HCT116 (cell line): ENCODE data around the gene SH2D7. TPM values are rescaled to one million over a fixed set of nuclear protein-coding genes. Genes with fewer than 3 reads are reported as not detected.
"Not testable (repeated sequence)": the region's sequence is repeated elsewhere in the genome, so short reads cannot be mapped to it uniquely, and the experiment has no call there.

Experiments
- ATAC-seq: fragments of 200-7000 bp; cut with Tn5 transposase; 2 replicates; pipeline ENCODE4 v1.9.1; 2020; ENCODE audit warnings: mild to moderate bottlenecking, moderate library complexity
- BruUV-seq: library from RNA; stranded (reverse); fragments of 400-500 nt; replicated peaks from 2 replicates; lab custom pipeline; 2021; lab: Mats Ljungman, UMichigan
- CTCF ChIA-PET: fragments of 300-600 bp; sonication (Branson Sonifier 250); formaldehyde crosslinking; loops from one replicate; lab custom pipeline; 2021; ENCODE audit warnings: antibody characterized with exemption; lab: Charles Lee
- POLR2A ChIA-PET: fragments of 300-600, 350-600 bp; sonication (Branson Sonifier 250); formaldehyde crosslinking; loops from one replicate; lab custom pipeline; 2021; ENCODE audit warnings: antibody characterized with exemption; lab: Charles Lee
- RAD21 ChIA-PET, 2 experiments: fragments of 300-600 bp; sonication (Branson Sonifier 250); formaldehyde crosslinking; loops; one replicate each; lab custom pipeline; 2023; ENCODE audit warnings: low total read pairs in 2 of 2; ENCODE audit not compliant: uncharacterized antibody in 2 of 2, unreplicated experiment in 2 of 2, low non-redundant PET in 1 of 2; lab: Charles Lee
- DNase-seq: peaks from one replicate; pipeline ENCODE4 v3.0.0-alpha.2; 2010; ENCODE audit warnings: low read depth, low spot score
- H2AFZ ChIP-seq: fragments of 200-600 bp; shearing (Covaris generic), sonication (generic); 2 replicates; pipeline ENCODE4 v1.6.1; 2017; ENCODE audit warnings: low read depth, mixed run types, mixed read lengths, antibody characterized with exemption, low read length; ENCODE audit not compliant: poor library complexity, severe bottlenecking
- H3K27ac ChIP-seq: 2 replicates; pipeline ENCODE4 v1.5.1; 2012; ENCODE audit warnings: low read depth, low read length
- H3K27me3 ChIP-seq: fragments of 200-600 bp; sonication (generic); 2 replicates; pipeline ENCODE4 v1.6.1; 2016; ENCODE audit warnings: mixed run types, low read length, mixed read lengths; ENCODE audit not compliant: insufficient read depth
- H3K36me3 ChIP-seq, 2 experiments: fragments of 200-500 bp in 1 of 2; fragments of 200-600 bp in 1 of 2; sonication (Bioruptor generic) in 1 of 2; sonication (generic) in 1 of 2; 2 replicates each; pipeline versions ENCODE4 v1.5.1 to v1.6.1; 2014 to 2016; ENCODE audit warnings: low read length in 2 of 2, inconsistent platforms in 1 of 2, mixed read lengths in 1 of 2, mixed run types in 1 of 2; ENCODE audit not compliant: insufficient read depth in 2 of 2, control insufficient read depth in 1 of 2
- H3K4me1 ChIP-seq, 2 experiments: fragments of 200-600 bp in 1 of 2; sonication (generic) in 1 of 2; 2 replicates each; pipeline versions ENCODE4 v1.5.1 to v1.6.1; 2012 to 2017; ENCODE audit warnings: low read length in 2 of 2, inconsistent platforms in 1 of 2, mild to moderate bottlenecking in 1 of 2, mixed read lengths in 1 of 2, mixed run types in 1 of 2, moderate library complexity in 1 of 2; ENCODE audit not compliant: insufficient read depth in 2 of 2, control insufficient read depth in 1 of 2
- H3K4me2 ChIP-seq: fragments of 200-600 bp; sonication (generic); 2 replicates; pipeline ENCODE4 v1.6.1; 2017; ENCODE audit warnings: mixed run types, low read length, mixed read lengths
- H3K4me3 ChIP-seq, 2 experiments: fragments of 200-600 bp in 1 of 2; sonication (generic) in 1 of 2; replicated peaks in 1 of 2; 2 replicates each; pipeline ENCODE4 v1.5.1; 2011 to 2016; ENCODE audit warnings: low read length in 2 of 2, control low read depth in 1 of 2, low read depth in 1 of 2, mild to moderate bottlenecking in 1 of 2, mixed read lengths in 1 of 2, mixed run types in 1 of 2
- H3K79me2 ChIP-seq: fragments of 200-600 bp; sonication (generic); 2 replicates; pipeline ENCODE4 v1.6.1; 2017; ENCODE audit warnings: mild to moderate bottlenecking, mixed run types, low read length, moderate library complexity, mixed read lengths; ENCODE audit not compliant: insufficient read depth
- H3K9ac ChIP-seq: fragments of 200-600 bp; sonication (generic); 2 replicates; pipeline ENCODE4 v1.6.1; 2016; ENCODE audit warnings: low read length, mixed read lengths
- H3K9me2 ChIP-seq: fragments of 200-600 bp; sonication (generic), shearing (Covaris generic); 2 replicates; pipeline ENCODE4 v1.6.1; 2017; ENCODE audit warnings: mixed run types, mild to moderate bottlenecking, moderate library complexity; ENCODE audit not compliant: insufficient read depth
- H3K9me3 ChIP-seq, 2 experiments: fragments of 200-500 bp in 1 of 2; fragments of 200-600 bp in 1 of 2; sonication (Bioruptor generic) in 1 of 2; sonication (generic) in 1 of 2; 2 replicates each; pipeline ENCODE4 v1.6.1; 2014 to 2017; ENCODE audit warnings: low read length in 2 of 2, mixed read lengths in 2 of 2, inconsistent platforms in 1 of 2, low read depth in 1 of 2, mild to moderate bottlenecking in 1 of 2, mixed run types in 1 of 2, moderate library complexity in 1 of 2; ENCODE audit not compliant: control insufficient read depth in 1 of 2, insufficient read depth in 1 of 2
- H4K20me1 ChIP-seq: fragments of 200-600 bp; sonication (generic), shearing (Covaris generic); 2 replicates; pipeline ENCODE4 v1.6.1; 2017; ENCODE audit warnings: mixed run types, mild to moderate bottlenecking, moderate library complexity; ENCODE audit not compliant: insufficient read depth
- YY1 ChIP-seq: IDR thresholded peaks from 2 replicates; pipeline ENCODE4 v1.6.1; 2011; ENCODE audit warnings: low read length, low read depth, moderate library complexity, mild to moderate bottlenecking; ENCODE audit not compliant: insufficient replicate concordance; ENCODE audit errors: extremely low read depth
- ZFX ChIP-seq: fragments of 450-650 bp; IDR thresholded peaks from 2 replicates; pipeline ENCODE4 v1.6.1; 2017
- intact Hi-C: fragments of 100-400 bp; cut with micrococcal nuclease; formaldehyde crosslinking; loops from 2 replicates; pipeline ENCODE4 v1.10.0; 2022
- total RNA-seq: library from RNA; stranded (reverse); gene quantifications from one replicate; pipeline ENCODE4 v1.2.1, GENCODE V29; 2021; ENCODE audit not compliant: unreplicated experiment
- TF ChIP-seq, protein P1 (sequence below): IDR thresholded peaks from 2 replicates; pipeline ENCODE4 v1.6.1; 2012

The SH2D7 gene
- total RNA-seq, 1 experiment from 2014 or later = not detected

DNA sequence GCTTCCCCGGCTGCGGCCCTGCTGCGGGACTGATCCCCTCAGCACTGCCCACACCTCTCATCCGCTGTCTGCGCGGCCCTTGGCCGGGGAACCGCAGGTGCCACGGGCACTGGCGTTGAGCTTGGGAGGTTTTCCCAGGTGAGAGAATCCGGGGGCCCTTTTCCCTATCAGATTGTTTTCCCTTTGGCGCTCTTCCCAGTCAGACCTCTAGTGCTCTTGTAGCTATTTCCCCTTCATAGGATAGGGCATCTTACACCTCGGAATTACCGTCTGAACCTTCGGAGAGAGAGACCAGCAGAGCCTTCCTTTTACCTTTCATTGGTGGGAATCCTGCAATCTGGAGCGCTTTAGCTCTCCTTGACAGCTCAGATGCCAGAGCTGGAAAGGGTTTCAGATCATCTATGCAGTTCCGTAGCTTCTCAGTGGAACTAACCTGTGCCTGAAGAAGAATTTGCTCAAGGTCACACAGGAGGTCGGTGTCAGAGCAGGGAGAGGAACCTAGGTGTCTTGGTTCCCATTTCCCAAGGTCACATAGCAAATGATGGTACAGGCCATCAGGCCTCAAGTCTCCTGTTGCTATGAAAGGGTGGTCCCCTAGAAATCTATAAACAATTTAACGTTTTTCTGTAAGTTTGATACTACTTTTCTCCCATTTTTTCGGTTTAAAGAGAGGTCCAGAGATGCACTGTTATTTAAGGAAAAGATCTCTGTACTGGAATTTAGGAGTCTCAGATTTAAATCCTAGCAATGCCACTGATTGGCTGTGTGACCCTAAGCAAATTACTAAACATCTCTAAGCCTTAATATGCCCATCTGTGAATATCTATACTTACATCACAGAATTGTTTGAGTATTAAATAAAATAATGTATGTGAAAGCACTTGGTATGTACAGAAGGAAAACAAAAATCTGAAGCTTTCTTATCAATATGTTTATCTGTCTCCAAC, 57.7 kb downstream of the SH2D7 start:
- Histone ChIP-seq H3K36me3 (no peaks in the 10 kb centered on the region), H3K9me2 (no peaks in the 10 kb centered on the region), H3K4me1 (peaks cover 4 to 36% of the 10 kb centered on the region in 2 experiments; a peak in 3 of 4 replicates), H3K79me2 (peaks cover 52% of the 10 kb centered on the region), H3K9me3 (no peaks in the 10 kb centered on the region), H3K4me2 (peak overlapping the region; percentile 89), H3K4me3 (peak overlapping the region; percentile 77 to 81), H3K27me3 (no peaks in the 10 kb centered on the region), H3K27ac (peak overlapping the region; percentile 74), H3K9ac (peak overlapping the region; percentile 78), H2AFZ (no peak overlapping the region), H4K20me1 (no peaks in the 10 kb centered on the region)
- POLR2A ChIA-PET = interaction anchor here (0.9 kb wide), 1 partner anchor 415 kb away, joined by 4 read pairs; the partner anchor contains the start of gene CHRNA5
- ATAC-seq (no peak), DNase-seq (no peak)
- CTCF ChIA-PET = interaction anchor here (0.7 kb wide), 1 partner anchor 240 kb away, joined by 3 read pairs; no protein-coding TSS in a partner anchor
- TF ChIP-seq YY1 (no peak), ZFX (peak; percentile 64)
- TF ChIP-seq, protein P1, sequence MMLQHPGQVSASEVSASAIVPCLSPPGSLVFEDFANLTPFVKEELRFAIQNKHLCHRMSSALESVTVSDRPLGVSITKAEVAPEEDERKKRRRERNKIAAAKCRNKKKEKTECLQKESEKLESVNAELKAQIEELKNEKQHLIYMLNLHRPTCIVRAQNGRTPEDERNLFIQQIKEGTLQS = no peak
- no TSS peak for BruUV-seq
- intact Hi-C loops = no loop called here
- RAD21 ChIA-PET = no interaction called here

DNA sequence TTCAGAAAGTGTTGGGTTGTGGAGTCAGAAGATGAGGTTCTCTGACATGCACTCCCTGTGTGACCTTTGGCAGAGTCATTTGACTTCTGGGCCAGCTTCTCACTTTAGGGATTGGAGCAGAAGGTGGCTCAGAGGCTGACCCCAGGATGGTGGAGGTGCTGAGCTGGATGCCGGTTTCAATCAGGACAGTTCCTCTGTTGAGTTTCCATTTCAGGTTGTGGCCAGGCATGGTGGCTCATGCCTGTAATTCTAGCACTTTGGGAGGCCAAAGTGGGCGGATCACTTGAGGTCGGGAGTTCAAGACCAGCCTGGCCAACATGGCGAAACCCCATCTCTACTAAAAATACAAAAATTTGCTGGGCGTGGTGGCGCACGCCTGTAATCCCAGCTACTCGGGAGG, 58.7 kb downstream of the SH2D7 start:
- H3K27ac ChIP-seq, ATAC-seq, H4K20me1 ChIP-seq, H3K9ac ChIP-seq, H3K27me3 ChIP-seq, H3K4me3 ChIP-seq, DNase-seq, H3K9me2 ChIP-seq, CTCF ChIA-PET, POLR2A ChIA-PET, H3K36me3 ChIP-seq, intact Hi-C loops, RAD21 ChIA-PET, H3K9me3 ChIP-seq, H2AFZ ChIP-seq, BruUV-seq: not testable (repeated sequence)
- H3K79me2 ChIP-seq = peaks cover 60% of the 10 kb centered on the region
- H3K4me2 ChIP-seq = peak overlapping the region; percentile 89
- peaks cover 4 to 36% of the 10 kb centered on the region in 2 experiments; a peak in 3 of 4 replicates for H3K4me1 ChIP-seq

Other genes starting within 250 kb of the SH2D7 start
- gene TBC1D2B, start 14.8 kb upstream of the SH2D7 start, total RNA-seq = 16.6 TPM
- gene CIB2, start 38.9 kb downstream of the SH2D7 start, total RNA-seq = 17.3 TPM
- 115 TPM for gene IDH3A, start 56.8 kb downstream of the SH2D7 start, total RNA-seq
- gene ACSBG1, start 142.0 kb downstream of the SH2D7 start, total RNA-seq = 0.71 TPM
- gene DNAJA4, start 172.0 kb downstream of the SH2D7 start, total RNA-seq = 66.6 TPM
- 57.1 TPM for gene SKIC8, start 207.0 kb downstream of the SH2D7 start, total RNA-seq
- 0.47 TPM for gene CRABP1, start 247.8 kb downstream of the SH2D7 start, total RNA-seq